PFSK-1 (cell line): ENCODE data around the gene RBM47.

Source experiments
- FOXP2 ChIP-seq: optimal IDR thresholded peaks from 2 replicates; pipeline ENCODE3; 2011; ENCODE audit warnings: borderline replicate concordance, control low read depth, inconsistent platforms; ENCODE audit not compliant: insufficient read depth; ENCODE audit errors: extremely low read length, extremely low read depth
- POLR2AphosphoS5 ChIP-seq: IDR thresholded peaks from 2 replicates; pipeline ENCODE4 v1.6.1; 2012; ENCODE audit warnings: low read depth, mild to moderate bottlenecking, control low read depth, low read length, moderate library complexity
- REST ChIP-seq, 2 experiments: IDR thresholded peaks; 2 replicates each; pipeline versions ENCODE4 v1.6.1 to v1.8.0; 2011 to 2012; ENCODE audit warnings: low read depth in 2 of 2, low read length in 2 of 2, control low read depth in 1 of 2, inconsistent platforms in 1 of 2, mild to moderate bottlenecking in 1 of 2, moderate library complexity in 1 of 2; ENCODE audit not compliant: insufficient read depth in 1 of 2
- SIN3A ChIP-seq: IDR thresholded peaks from 2 replicates; pipeline ENCODE4 v1.6.1; 2012; ENCODE audit warnings: mild to moderate bottlenecking, low read length, moderate library complexity, borderline replicate concordance; ENCODE audit not compliant: insufficient read depth
- TAF1 ChIP-seq: IDR thresholded peaks from 2 replicates; pipeline ENCODE4 v1.6.1; 2012; ENCODE audit warnings: low read length, control low read depth, borderline replicate concordance; ENCODE audit not compliant: insufficient read depth

RBM47 gene

GRCh38 chr4:40389986-40390385, 239.7 kb downstream of the RBM47 start:
- TF ChIP-seq REST (IDR thresholded peaks at IDR 0.05; ENCODE audit: insufficient read depth in 1 of 2, low read depth in 2 of 2, low read length in 2 of 2): no peak
- TF ChIP-seq POLR2AphosphoS5: no peak
- TF ChIP-seq SIN3A: no peak
- no peak for TF ChIP-seq TAF1
- TF ChIP-seq FOXP2: no peak

DNA sequence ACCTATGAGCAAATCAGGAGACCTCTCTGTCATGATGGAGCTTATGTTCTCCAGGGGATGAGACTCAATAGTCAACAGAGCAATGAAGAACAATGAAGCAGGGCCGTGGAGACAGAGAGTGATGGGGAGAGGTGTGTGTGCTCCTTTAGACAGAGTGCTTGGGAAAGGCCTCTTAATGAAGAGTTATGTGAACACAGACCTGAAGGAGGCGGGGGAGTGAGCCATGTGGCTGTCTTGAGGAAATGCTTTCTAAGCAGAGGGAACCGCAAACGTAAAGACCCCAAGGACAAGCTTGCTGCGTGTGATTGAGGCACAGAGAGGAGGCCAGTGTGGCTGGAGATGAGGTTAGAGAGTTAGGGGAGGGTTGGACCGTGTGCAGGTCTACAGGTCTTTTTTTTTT, 241.4 kb downstream of the RBM47 start:
- no peak for TF ChIP-seq TAF1
- no peak for TF ChIP-seq FOXP2
- no peak for TF ChIP-seq REST (IDR thresholded peaks at IDR 0.05; ENCODE audit: insufficient read depth in 1 of 2, low read depth in 2 of 2, low read length in 2 of 2)
- no peak for TF ChIP-seq SIN3A
- TF ChIP-seq POLR2AphosphoS5: no peak

DNA sequence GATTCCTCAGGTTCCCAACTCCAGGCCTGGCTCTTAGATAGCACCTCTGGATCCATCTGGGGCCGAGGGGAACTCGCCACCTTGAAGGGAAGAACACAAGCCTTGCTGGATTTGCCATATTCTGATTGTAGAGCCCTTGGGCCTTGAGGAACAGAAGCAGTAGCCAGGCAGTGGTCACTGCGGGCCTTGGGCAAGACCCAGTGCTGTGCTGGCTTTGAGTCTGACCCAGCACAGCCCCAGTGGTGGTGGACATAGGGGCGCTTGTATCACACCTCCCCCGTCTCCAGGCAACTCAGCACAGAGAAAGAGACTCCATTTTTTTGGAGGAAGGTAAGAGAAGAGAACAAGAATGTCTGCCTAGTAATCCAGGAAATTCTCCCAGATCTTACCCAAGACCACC, 249.0 kb downstream of the RBM47 start:
- TF ChIP-seq SIN3A (no peak), TAF1 (no peak), POLR2AphosphoS5 (no peak), FOXP2 (no peak), REST (IDR thresholded peaks at IDR 0.05; ENCODE audit: insufficient read depth in 1 of 2, low read depth in 2 of 2, low read length in 2 of 2) (no peak)

- TF ChIP-seq SIN3A (no peak), REST (IDR thresholded peaks at IDR 0.05; ENCODE audit: insufficient read depth in 1 of 2, low read depth in 2 of 2, low read length in 2 of 2) (no peak), TAF1 (no peak), FOXP2 (no peak), POLR2AphosphoS5 (no peak)
These were observed 250.4 kb downstream of the RBM47 start for GRCh38 chr4:40379248-40379647.

DNA sequence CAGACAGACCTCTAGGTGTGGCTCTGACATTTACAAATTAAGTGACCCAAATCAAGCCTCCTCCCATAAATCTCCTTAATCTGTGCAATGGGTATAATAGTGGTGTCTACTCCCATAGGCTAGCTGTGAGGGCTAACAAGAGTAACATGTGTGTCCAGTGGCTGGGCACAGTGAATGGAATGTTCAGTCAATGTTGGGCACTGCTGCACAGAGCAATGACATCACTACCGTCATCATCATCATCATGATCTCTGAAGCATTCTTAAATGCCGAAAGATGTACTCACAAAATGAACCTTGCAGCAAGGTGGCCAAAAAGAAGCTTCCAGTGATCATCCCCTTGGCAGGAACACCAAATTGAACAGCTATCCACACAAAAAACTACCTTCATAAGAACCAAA, 251.0 kb downstream of the RBM47 start:
- TF ChIP-seq FOXP2 (no peak), REST (IDR thresholded peaks at IDR 0.05; ENCODE audit: insufficient read depth in 1 of 2, low read depth in 2 of 2, low read length in 2 of 2) (no peak), SIN3A (no peak), POLR2AphosphoS5 (no peak), TAF1 (no peak)
